Measurements from ENCODE around the gene TGFB2. TPM values are rescaled to one million over a fixed set of nuclear protein-coding genes. Genes with fewer than 3 reads are reported as not detected.

TGFB2 gene
- total RNA-seq, 1 donor from 2014 or later: 50.6 TPM

DNA sequence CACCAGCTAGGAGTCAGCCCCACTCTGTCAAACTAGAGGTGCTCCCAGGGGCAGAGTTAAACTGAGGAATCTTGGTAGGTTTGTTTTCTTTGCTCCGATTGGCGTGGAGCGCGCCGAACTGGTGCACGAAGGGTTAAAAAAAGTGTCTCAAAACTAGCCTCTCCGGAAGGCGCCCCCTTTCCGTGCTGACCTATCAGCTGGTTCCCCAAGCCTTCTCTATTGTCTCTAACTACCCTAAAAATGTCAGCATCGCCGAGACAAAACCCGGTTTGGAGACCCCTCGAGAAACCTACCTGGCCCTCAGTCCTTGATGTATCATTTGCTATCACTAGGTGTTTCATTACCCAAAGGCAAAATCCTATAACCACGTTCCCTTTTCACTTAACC, 2.2 kb downstream of the TGFB2 start:
- H3K27ac ChIP-seq (ENCODE audit: low read depth, low read length): peak overlapping the region; percentile 95

DNA sequence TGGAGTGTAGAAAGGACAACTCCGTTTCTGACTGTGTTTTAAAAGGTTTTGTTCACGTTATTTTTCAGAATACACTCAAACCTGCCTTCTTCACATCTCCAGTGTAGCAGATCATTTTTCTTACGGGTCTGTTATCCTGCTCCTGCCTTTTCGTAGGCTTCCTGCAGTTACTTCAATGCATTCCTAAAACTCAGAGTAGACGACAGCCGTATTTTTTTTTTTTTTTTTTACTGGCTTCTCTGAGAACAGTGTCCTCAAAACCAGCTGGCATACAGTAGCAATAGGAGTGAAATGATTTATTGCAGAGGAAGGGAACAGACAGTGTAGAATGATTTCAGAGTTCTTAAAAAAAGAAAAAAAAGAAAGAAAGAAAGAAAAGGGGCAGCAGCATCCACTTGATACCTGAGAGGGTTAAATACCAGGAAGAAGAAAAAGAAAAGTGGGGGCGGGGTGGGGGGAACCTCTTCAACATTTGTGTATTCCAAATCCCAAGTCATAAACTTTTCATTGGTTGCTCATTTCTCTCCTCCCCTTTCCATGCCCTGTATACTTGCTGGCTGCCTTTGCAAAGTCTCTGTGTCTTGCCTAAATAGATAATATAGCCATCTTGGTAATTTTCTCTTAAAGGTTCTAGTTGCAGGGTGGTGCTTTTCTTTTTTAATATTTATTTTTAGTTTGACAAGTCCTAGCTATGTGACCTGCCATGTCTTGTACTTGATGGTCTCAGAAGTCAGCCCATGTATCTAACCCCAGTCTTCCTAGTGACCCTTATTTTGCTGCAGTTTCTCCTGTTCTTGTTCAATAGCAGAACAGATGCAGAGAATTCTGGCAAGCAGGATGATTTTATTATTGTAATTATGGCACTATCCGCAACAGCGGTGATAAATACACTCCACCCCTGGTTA, 2.8 kb downstream of the TGFB2 start:
- peak overlapping the region; percentile 88 to 99 (median 92) for H3K9ac ChIP-seq (ENCODE audit: low read depth in 1 of 3, low read length in 3 of 3)
- peak overlapping the region; percentile 95 for H3K27ac ChIP-seq (ENCODE audit: low read depth, low read length)
- no peaks in the 10 kb centered on the region for H3K27me3 ChIP-seq (ENCODE audit: control insufficient read depth in 3 of 3, insufficient read depth in 3 of 3, low read length in 3 of 3)
- peak overlapping the region; percentile 83 to 95 (median 90) for H3K4me3 ChIP-seq (ENCODE audit: low read length in 3 of 3)
- H3K36me3 ChIP-seq (ENCODE audit: control insufficient read depth in 3 of 3, insufficient read depth in 3 of 3, low read length in 3 of 3): no peaks in the 10 kb centered on the region
- H3K4me1 ChIP-seq (ENCODE audit: control insufficient read depth in 3 of 3, insufficient read depth in 3 of 3, low read length in 3 of 3): peaks cover 6 to 32% (median 29%) of the 10 kb centered on the region in 3 donors
- no peaks in the 10 kb centered on the region for H3K9me3 ChIP-seq (ENCODE audit: control insufficient read depth in 3 of 3, low read length in 3 of 3)

More for the DNA sequence above, 2.2 kb downstream of the TGFB2 start:
- no peaks in the 10 kb centered on the region for H3K36me3 ChIP-seq (ENCODE audit: control insufficient read depth in 3 of 3, insufficient read depth in 3 of 3, low read length in 3 of 3)
- H3K4me3 ChIP-seq (ENCODE audit: low read length in 3 of 3): peak overlapping the region; percentile 83 to 95 (median 90)
- no peaks in the 10 kb centered on the region for H3K9me3 ChIP-seq (ENCODE audit: control insufficient read depth in 3 of 3, low read length in 3 of 3)
- no peaks in the 10 kb centered on the region for H3K27me3 ChIP-seq (ENCODE audit: control insufficient read depth in 3 of 3, insufficient read depth in 3 of 3, low read length in 3 of 3)
- H3K9ac ChIP-seq (ENCODE audit: low read depth in 1 of 3, low read length in 3 of 3): peak overlapping the region; percentile 88 to 99 (median 92)
- H3K4me1 ChIP-seq (ENCODE audit: control insufficient read depth in 3 of 3, insufficient read depth in 3 of 3, low read length in 3 of 3): peaks cover 5 to 30% (median 26%) of the 10 kb centered on the region in 3 donors

DNA sequence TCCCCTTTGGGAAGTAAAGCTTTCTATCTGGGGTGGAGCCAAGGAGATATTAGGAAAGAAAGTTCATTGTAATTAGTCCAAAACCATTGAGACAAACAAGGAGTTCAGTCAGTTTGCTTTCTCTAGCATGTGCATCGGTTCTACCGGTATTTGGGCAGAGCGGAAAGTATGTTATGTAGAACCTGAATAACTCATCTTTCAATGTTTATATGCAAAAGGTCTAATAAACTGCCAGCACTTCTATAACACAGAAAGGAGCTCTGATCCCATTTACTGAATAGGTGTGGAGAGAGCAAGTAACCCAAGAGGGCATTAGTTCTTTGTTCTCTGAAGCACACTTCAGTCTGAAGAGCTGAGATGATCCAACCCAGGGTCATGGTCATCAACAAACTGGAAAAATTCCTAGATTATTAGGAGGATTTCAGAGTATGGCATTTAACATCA, 3.5 kb downstream of the TGFB2 start:
- Histone ChIP-seq H3K9me3 (ENCODE audit: control insufficient read depth in 3 of 3, low read length in 3 of 3) (no peaks in the 10 kb centered on the region), H3K4me1 (ENCODE audit: control insufficient read depth in 3 of 3, insufficient read depth in 3 of 3, low read length in 3 of 3) (peaks cover 8 to 35% (median 32%) of the 10 kb centered on the region in 3 donors), H3K27me3 (ENCODE audit: control insufficient read depth in 3 of 3, insufficient read depth in 3 of 3, low read length in 3 of 3) (no peaks in the 10 kb centered on the region), H3K27ac (ENCODE audit: low read depth, low read length) (peak overlapping the region; percentile 95), H3K4me3 (ENCODE audit: low read length in 3 of 3) (peak overlapping the region; percentile 83 to 95 (median 90)), H3K9ac (ENCODE audit: low read depth in 1 of 3, low read length in 3 of 3) (peak overlapping the region; percentile 54 to 92 (median 88)), H3K36me3 (ENCODE audit: control insufficient read depth in 3 of 3, insufficient read depth in 3 of 3, low read length in 3 of 3) (no peaks in the 10 kb centered on the region)

DNA sequence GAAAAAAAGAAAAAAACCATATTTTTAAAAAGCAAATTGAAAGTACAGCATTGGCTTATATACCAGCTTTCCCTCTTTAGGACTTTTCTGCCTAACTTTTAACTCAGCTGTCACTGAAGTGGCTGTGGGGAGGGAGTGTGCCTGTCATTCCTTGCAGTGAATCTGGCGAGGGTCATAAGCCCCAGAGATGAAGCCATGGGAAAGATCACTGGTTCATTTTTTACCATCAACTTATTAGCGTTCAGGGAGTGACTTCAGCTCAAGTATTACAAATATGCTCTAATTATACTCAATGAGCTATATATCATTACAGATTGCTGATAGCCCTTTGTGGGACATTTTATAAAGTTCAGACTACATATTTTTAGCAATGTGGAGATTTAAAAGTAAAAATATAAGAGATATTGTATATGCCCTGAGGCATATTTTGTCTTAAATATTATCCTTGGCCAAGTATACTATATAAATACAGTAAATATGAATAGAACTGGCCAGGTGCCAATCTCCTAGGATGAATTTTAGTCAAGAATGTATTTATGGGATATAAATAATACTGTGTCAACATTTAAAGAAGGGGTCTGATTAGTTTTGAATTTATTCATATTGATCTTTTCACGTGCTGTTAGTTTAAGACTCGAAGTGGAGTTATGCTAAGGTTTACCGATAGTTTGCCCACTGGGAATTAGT, 4.4 kb downstream of the TGFB2 start:
- H3K9ac ChIP-seq (ENCODE audit: low read depth in 1 of 3, low read length in 3 of 3): peak overlapping the region; percentile 63 to 92 (median 88)
- no peaks in the 10 kb centered on the region for H3K27me3 ChIP-seq (ENCODE audit: control insufficient read depth in 3 of 3, insufficient read depth in 3 of 3, low read length in 3 of 3)
- no peaks in the 10 kb centered on the region for H3K36me3 ChIP-seq (ENCODE audit: control insufficient read depth in 3 of 3, insufficient read depth in 3 of 3, low read length in 3 of 3)
- peak overlapping the region; percentile 83 to 95 (median 90) for H3K4me3 ChIP-seq (ENCODE audit: low read length in 3 of 3)
- peaks cover 16 to 36% (median 36%) of the 10 kb centered on the region in 3 donors for H3K4me1 ChIP-seq (ENCODE audit: control insufficient read depth in 3 of 3, insufficient read depth in 3 of 3, low read length in 3 of 3)
- peak overlapping the region; percentile 95 for H3K27ac ChIP-seq (ENCODE audit: low read depth, low read length)
- H3K9me3 ChIP-seq (ENCODE audit: control insufficient read depth in 3 of 3, low read length in 3 of 3): no peaks in the 10 kb centered on the region

DNA sequence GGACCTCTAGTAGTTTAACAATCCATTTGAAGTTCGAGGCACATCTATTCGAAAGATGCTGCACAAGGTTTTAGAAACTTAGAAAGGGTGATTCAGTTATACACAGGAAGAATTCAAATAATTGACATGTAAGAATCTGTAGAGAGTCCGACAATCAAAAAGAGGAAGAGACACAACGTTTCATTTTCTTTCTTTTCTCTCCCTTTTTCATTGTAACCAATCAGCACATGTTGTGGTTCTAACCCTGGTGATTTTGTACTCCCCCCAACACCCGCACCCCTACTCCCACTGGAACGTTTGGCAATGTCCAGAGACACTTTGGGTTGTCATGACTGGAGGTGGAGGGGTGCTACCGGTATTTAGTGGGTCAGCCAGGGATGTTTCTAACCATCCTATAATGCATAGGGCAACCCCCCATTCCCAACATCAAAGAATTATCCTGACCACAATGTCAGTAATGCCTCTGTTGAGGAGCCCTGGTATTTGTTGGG, 4.9 kb downstream of the TGFB2 start:
- peak overlapping the region; percentile 46 to 95 (median 83) for H3K4me3 ChIP-seq (ENCODE audit: low read length in 3 of 3)
- H3K4me1 ChIP-seq (ENCODE audit: control insufficient read depth in 3 of 3, insufficient read depth in 3 of 3, low read length in 3 of 3): peaks cover 14 to 34% (median 31%) of the 10 kb centered on the region in 3 donors
- no peaks in the 10 kb centered on the region for H3K36me3 ChIP-seq (ENCODE audit: control insufficient read depth in 3 of 3, insufficient read depth in 3 of 3, low read length in 3 of 3)
- H3K9me3 ChIP-seq (ENCODE audit: control insufficient read depth in 3 of 3, low read length in 3 of 3): no peaks in the 10 kb centered on the region
- peak overlapping the region; percentile 95 for H3K27ac ChIP-seq (ENCODE audit: low read depth, low read length)
- H3K27me3 ChIP-seq (ENCODE audit: control insufficient read depth in 3 of 3, insufficient read depth in 3 of 3, low read length in 3 of 3): no peaks in the 10 kb centered on the region
- H3K9ac ChIP-seq (ENCODE audit: low read depth in 1 of 3, low read length in 3 of 3): peak overlapping the region; percentile 47 to 88 (median 63)

DNA sequence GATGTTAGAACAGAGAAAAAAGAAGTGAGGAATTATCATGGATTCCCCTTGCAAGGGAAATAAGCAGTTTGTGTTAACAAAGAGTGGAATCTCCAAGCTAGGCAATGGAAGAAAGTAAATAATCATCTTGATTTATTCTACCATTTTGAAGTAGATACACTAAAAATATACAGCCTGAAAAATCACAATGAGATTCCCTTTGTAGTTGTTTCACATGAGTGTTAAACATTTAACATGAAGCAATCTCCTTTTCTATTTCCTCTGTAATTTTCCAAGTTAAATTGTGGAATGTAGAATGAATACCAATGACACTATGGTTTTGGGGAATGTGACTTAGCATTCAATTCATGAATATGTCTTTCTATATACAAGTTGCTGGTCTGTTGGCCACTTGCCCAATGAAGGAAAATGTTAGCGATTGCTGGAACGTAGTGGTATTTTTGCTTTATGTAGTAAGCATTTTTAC, 5.7 kb downstream of the TGFB2 start:
- Histone ChIP-seq H3K4me3 (ENCODE audit: low read length in 3 of 3) (peak overlapping the region; percentile 56 to 95 (median 59)), H3K27ac (ENCODE audit: low read depth, low read length) (peak overlapping the region; percentile 95), H3K27me3 (ENCODE audit: control insufficient read depth in 3 of 3, insufficient read depth in 3 of 3, low read length in 3 of 3) (no peaks in the 10 kb centered on the region), H3K9ac (ENCODE audit: low read depth in 1 of 3, low read length in 3 of 3) (peak overlapping the region; percentile 63 to 78 (median 76)), H3K9me3 (ENCODE audit: control insufficient read depth in 3 of 3, low read length in 3 of 3) (no peaks in the 10 kb centered on the region), H3K36me3 (ENCODE audit: control insufficient read depth in 3 of 3, insufficient read depth in 3 of 3, low read length in 3 of 3) (no peaks in the 10 kb centered on the region), H3K4me1 (ENCODE audit: control insufficient read depth in 3 of 3, insufficient read depth in 3 of 3, low read length in 3 of 3) (peaks cover 19 to 35% (median 26%) of the 10 kb centered on the region in 3 donors)

DNA sequence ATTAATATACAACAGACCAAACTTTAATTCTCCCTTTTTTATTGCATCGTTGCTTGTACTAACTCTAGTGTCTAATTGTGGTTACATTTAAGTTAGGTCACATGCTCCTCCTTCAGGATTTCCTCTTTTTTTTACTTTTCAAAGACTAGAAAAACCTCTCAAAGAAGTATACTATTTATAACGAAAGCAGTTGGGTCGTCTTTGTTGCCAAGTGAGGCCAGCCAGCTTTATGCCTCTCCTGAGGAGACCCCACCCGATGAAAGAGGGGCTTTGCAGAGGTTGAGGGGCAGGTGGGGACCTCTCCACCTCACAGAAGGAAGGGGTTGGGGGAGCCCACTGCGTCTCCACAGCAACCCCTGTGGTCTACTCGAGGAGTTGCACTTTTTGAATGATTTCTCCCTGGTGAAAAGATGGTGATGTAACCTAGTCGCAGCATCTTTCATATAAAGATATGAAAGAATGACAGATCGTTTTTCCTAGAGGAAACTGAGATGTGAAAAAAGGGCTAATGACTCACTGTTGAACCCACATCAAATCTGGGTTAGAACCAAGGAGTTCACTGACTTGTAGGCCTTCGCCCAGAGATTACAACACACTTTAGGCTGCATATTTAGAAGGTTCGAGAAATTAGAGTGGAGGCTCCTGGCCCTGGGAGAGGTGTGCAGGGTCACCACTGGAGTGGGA, 6.4 kb downstream of the TGFB2 start:
- Histone ChIP-seq H3K36me3 (ENCODE audit: control insufficient read depth in 3 of 3, insufficient read depth in 3 of 3, low read length in 3 of 3) (no peaks in the 10 kb centered on the region), H3K9ac (ENCODE audit: low read depth in 1 of 3, low read length in 3 of 3) (peak overlapping the region; percentile 63 to 78 (median 76)), H3K27ac (ENCODE audit: low read depth, low read length) (peak overlapping the region; percentile 95), H3K27me3 (ENCODE audit: control insufficient read depth in 3 of 3, insufficient read depth in 3 of 3, low read length in 3 of 3) (no peaks in the 10 kb centered on the region), H3K9me3 (ENCODE audit: control insufficient read depth in 3 of 3, low read length in 3 of 3) (no peaks in the 10 kb centered on the region), H3K4me1 (ENCODE audit: control insufficient read depth in 3 of 3, insufficient read depth in 3 of 3, low read length in 3 of 3) (peaks cover 20 to 35% (median 26%) of the 10 kb centered on the region in 3 donors), H3K4me3 (ENCODE audit: low read length in 3 of 3) (peak overlapping the region; percentile 56 to 95 (median 59))

DNA sequence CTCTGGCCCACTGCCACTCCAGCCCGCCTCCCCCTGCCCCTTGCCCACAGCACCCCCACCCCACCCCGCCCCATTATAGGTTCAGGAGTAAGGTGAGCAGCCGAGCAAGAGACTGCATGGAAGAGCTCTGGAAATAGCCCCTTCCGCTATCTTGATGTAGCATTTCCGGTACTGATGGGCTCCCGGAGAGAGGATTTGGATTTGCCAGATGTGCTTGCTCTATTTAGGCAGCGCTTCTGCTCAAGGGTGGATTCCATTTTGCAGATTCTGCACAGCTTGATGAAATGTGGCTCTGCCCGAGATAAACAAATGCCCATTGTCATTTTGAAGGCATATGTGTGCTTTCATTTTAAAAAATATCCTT, 6.9 kb downstream of the TGFB2 start:
- Histone ChIP-seq H3K27me3 (ENCODE audit: control insufficient read depth in 3 of 3, insufficient read depth in 3 of 3, low read length in 3 of 3) (no peaks in the 10 kb centered on the region), H3K4me1 (ENCODE audit: control insufficient read depth in 3 of 3, insufficient read depth in 3 of 3, low read length in 3 of 3) (peaks cover 22 to 35% (median 27%) of the 10 kb centered on the region in 3 donors), H3K9ac (ENCODE audit: low read depth in 1 of 3, low read length in 3 of 3) (no peak overlapping the region), H3K4me3 (ENCODE audit: low read length in 3 of 3) (no peak overlapping the region), H3K9me3 (ENCODE audit: control insufficient read depth in 3 of 3, low read length in 3 of 3) (no peaks in the 10 kb centered on the region), H3K27ac (ENCODE audit: low read depth, low read length) (peak overlapping the region; percentile 95), H3K36me3 (ENCODE audit: control insufficient read depth in 3 of 3, insufficient read depth in 3 of 3, low read length in 3 of 3) (no peaks in the 10 kb centered on the region)

DNA sequence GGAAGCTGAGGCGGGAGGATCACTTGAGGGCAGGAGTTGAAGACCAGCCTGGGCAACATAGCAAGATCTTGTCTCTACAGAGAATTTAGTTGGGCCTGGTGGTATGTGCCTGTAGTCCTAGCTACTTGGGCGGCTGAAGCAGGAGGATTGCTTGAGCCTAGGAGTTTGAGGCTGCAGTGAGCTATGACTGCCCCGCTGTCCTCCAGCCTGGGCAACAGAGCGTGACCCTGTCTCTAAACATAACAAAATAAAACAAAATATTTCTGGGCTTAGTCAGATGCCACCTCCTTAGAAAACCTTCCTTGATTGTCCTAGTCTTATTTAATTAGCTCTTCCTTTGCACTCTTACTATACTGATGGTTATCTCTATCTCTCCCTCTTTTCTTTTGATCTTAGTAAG, 8.5 kb downstream of the TGFB2 start:
- Histone ChIP-seq H3K4me1 (ENCODE audit: control insufficient read depth in 3 of 3, insufficient read depth in 3 of 3, low read length in 3 of 3) (peaks cover 26 to 41% (median 27%) of the 10 kb centered on the region in 3 donors), H3K4me3 (ENCODE audit: low read length in 3 of 3) (no peak overlapping the region), H3K9me3 (ENCODE audit: control insufficient read depth in 3 of 3, low read length in 3 of 3) (no peaks in the 10 kb centered on the region), H3K27ac (ENCODE audit: low read depth, low read length) (no peak overlapping the region), H3K9ac (ENCODE audit: low read depth in 1 of 3, low read length in 3 of 3) (no peak overlapping the region), H3K36me3 (ENCODE audit: control insufficient read depth in 3 of 3, insufficient read depth in 3 of 3, low read length in 3 of 3) (no peaks in the 10 kb centered on the region), H3K27me3 (ENCODE audit: control insufficient read depth in 3 of 3, insufficient read depth in 3 of 3, low read length in 3 of 3) (no peaks in the 10 kb centered on the region)

Data from skeletal muscle tissue (tissue), 4 donors.